DND-41 (cell line): ENCODE measurements around the gene CUL3.

Experiments
- ATAC-seq: fragments of 200-7000 bp; cut with Tn5 transposase; 3 replicates; pipeline ENCODE4 v1.9.1; 2021; ENCODE audit warnings: low read depth; ENCODE audit not compliant: insufficient read depth
- DNase-seq: peaks from one replicate; pipeline ENCODE4 v3.0.0-alpha.2; 2020
- H2AFZ ChIP-seq: 2 replicates; pipeline ENCODE4 v1.6.0; 2012; ENCODE audit warnings: low read depth, low read length
- H3K27ac ChIP-seq: 2 replicates; pipeline ENCODE4 v1.5.1; 2012; ENCODE audit warnings: low read length, inconsistent platforms
- H3K27me3 ChIP-seq: fragments of 200-600 bp; sonication (generic); 2 replicates; pipeline ENCODE4 v1.6.0; 2012; ENCODE audit warnings: low read length, mild to moderate bottlenecking, inconsistent platforms; ENCODE audit not compliant: insufficient read depth, poor library complexity
- H3K36me3 ChIP-seq: 2 replicates; pipeline ENCODE4 v1.5.1; 2012; ENCODE audit warnings: low read length, inconsistent platforms; ENCODE audit not compliant: insufficient read depth
- H3K4me1 ChIP-seq: 2 replicates; pipeline ENCODE4 v1.5.1; 2012; ENCODE audit warnings: mild to moderate bottlenecking, low read length; ENCODE audit not compliant: insufficient read depth
- H3K4me2 ChIP-seq: 2 replicates; pipeline ENCODE4 v1.6.0; 2012; ENCODE audit warnings: mild to moderate bottlenecking, moderate library complexity, low read length, inconsistent platforms; ENCODE audit not compliant: insufficient read depth
- H3K4me3 ChIP-seq, 2 experiments: fragments of 200-600 bp in 1 of 2; shearing (Covaris generic) in 1 of 2; 2 replicates each; pipeline ENCODE4 v1.5.1; 2012 to 2016; ENCODE audit warnings: inconsistent platforms in 2 of 2, low read length in 2 of 2, mild to moderate bottlenecking in 2 of 2, low read depth in 1 of 2, moderate library complexity in 1 of 2
- H3K79me2 ChIP-seq: 2 replicates; pipeline ENCODE4 v1.6.0; 2012; ENCODE audit warnings: low read length, inconsistent platforms; ENCODE audit not compliant: insufficient read depth
- H3K9ac ChIP-seq: 2 replicates; pipeline ENCODE4 v1.6.0; 2012; ENCODE audit warnings: low read depth, mild to moderate bottlenecking, inconsistent platforms, low read length, moderate library complexity
- H3K9me3 ChIP-seq: 2 replicates; pipeline ENCODE4 v1.5.1; 2012; ENCODE audit warnings: low read length, moderate library complexity, mild to moderate bottlenecking, inconsistent platforms; ENCODE audit not compliant: insufficient read depth, severe bottlenecking
- H4K20me1 ChIP-seq: 2 replicates; pipeline ENCODE4 v1.6.0; 2012; ENCODE audit warnings: low read length; ENCODE audit not compliant: insufficient read depth
- CTCF ChIP-seq: IDR thresholded peaks from 2 replicates; pipeline ENCODE4 v1.5.1; 2012; ENCODE audit warnings: borderline replicate concordance, low read length, moderate library complexity, mild to moderate bottlenecking; ENCODE audit not compliant: poor library complexity, severe bottlenecking; ENCODE audit errors: extremely low read depth
- EZH2 ChIP-seq: IDR thresholded peaks from 3 replicates; pipeline ENCODE4 v1.6.1; 2012; ENCODE audit warnings: borderline replicate concordance, low read depth, mild to moderate bottlenecking, moderate library complexity, low read length, inconsistent platforms; ENCODE audit not compliant: severe bottlenecking

The CUL3 gene

GRCh38 chr2:224442071-224442967 is 142.8 kb downstream of the CUL3 start:
- no peak overlapping the region for H3K4me3 ChIP-seq
- no peak for ATAC-seq
- no peak for TF ChIP-seq EZH2
- no peak for TF ChIP-seq CTCF

GRCh38 chr2:224440988-224441387 is 144.2 kb downstream of the CUL3 start:
- Histone ChIP-seq H3K27ac (no peak overlapping the region), H3K4me3 (no peak overlapping the region), H3K79me2 (no peaks in the 10 kb centered on the region), H3K9me3 (no peaks in the 10 kb centered on the region), H3K9ac (no peak overlapping the region), H3K36me3 (no peaks in the 10 kb centered on the region), H2AFZ (no peak overlapping the region), H3K4me1 (no peaks in the 10 kb centered on the region), H3K4me2 (no peak overlapping the region), H3K27me3 (no peaks in the 10 kb centered on the region), H4K20me1 (no peaks in the 10 kb centered on the region)
- TF ChIP-seq EZH2 (no peak), CTCF (no peak)
- no peak for DNase-seq
- no peak for ATAC-seq

More at GRCh38 chr2:224442071-224442967, 142.8 kb downstream of the CUL3 start:
- Histone ChIP-seq H3K79me2 (no peaks in the 10 kb centered on the region), H3K27me3 (no peaks in the 10 kb centered on the region), H4K20me1 (no peaks in the 10 kb centered on the region), H3K36me3 (no peaks in the 10 kb centered on the region), H3K4me2 (no peak overlapping the region), H3K27ac (no peak overlapping the region), H3K4me1 (no peaks in the 10 kb centered on the region), H2AFZ (no peak overlapping the region), H3K9ac (no peak overlapping the region), H3K9me3 (no peaks in the 10 kb centered on the region)
- no peak for DNase-seq

GRCh38 chr2:224438726-224439125 is 146.4 kb downstream of the CUL3 start:
- no peak for ATAC-seq
- TF ChIP-seq EZH2 (no peak), CTCF (no peak)

More at GRCh38 chr2:224438726-224439125, 146.4 kb downstream of the CUL3 start:
- H3K79me2 ChIP-seq: no peaks in the 10 kb centered on the region
- H3K4me1 ChIP-seq: no peaks in the 10 kb centered on the region
- no peaks in the 10 kb centered on the region for H3K27me3 ChIP-seq
- H2AFZ ChIP-seq: no peak overlapping the region
- H3K9me3 ChIP-seq: no peaks in the 10 kb centered on the region
- no peak for DNase-seq
- H3K9ac ChIP-seq: no peak overlapping the region
- no peak overlapping the region for H3K4me2 ChIP-seq
- H3K27ac ChIP-seq: no peak overlapping the region
- H3K4me3 ChIP-seq: no peak overlapping the region
- no peaks in the 10 kb centered on the region for H4K20me1 ChIP-seq
- H3K36me3 ChIP-seq: no peaks in the 10 kb centered on the region
